GM18526 (cell line): ENCODE measurements around the gene S100A3.

Source experiments
- POLR2A ChIP-seq: IDR thresholded peaks from 3 replicates; pipeline ENCODE4 v1.6.1; 2011; ENCODE audit not compliant: insufficient read length; ENCODE audit errors: extremely low read depth

Gene S100A3

DNA sequence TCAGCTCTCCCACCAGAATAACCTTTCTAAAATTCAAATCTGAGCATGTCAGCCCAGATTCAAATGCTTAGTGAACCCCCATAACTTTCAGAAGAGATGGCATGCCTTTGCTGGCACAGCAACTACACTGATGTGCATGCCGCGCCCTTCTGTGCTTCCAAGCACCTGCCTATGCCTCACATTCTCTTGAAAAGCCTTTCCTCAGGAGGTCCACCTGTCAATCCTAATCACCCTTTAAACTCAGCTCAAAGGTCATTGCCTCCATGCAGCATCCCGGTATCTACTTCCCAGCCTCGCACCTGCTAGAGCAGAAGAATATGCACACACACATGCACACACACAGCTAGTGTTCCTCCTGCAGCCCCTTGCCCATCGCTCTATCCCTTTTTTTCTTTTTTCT lies 21.8 kb upstream of the S100A3 start:
- no peak for TF ChIP-seq POLR2A

DNA sequence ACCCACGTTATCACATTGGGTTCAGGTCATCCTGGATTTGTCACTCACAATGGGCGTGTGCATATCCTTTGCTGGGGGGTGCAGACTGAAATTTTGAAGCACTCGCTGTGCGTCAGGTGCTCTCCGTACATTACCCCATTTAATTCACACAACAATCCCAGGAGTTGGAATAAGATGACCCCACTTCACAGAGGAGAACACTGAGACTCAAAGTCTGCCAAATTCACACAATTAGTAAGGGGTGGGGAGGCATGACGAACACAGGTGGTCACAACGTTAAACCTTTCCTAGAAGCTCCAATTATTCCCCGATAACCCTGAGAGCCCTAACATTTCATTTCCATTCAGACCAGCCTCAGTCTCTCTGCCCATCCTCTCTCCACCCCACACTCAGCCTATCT lies 20.4 kb upstream of the S100A3 start:
- TF ChIP-seq POLR2A, result no peak

GRCh38 chr1:153568367-153569099 lies 19.5 kb upstream of the S100A3 start:
- no peak for TF ChIP-seq POLR2A

- no peak for TF ChIP-seq POLR2A
Measured at GRCh38 chr1:153567621-153568366, 18.7 kb upstream of the S100A3 start.

DNA sequence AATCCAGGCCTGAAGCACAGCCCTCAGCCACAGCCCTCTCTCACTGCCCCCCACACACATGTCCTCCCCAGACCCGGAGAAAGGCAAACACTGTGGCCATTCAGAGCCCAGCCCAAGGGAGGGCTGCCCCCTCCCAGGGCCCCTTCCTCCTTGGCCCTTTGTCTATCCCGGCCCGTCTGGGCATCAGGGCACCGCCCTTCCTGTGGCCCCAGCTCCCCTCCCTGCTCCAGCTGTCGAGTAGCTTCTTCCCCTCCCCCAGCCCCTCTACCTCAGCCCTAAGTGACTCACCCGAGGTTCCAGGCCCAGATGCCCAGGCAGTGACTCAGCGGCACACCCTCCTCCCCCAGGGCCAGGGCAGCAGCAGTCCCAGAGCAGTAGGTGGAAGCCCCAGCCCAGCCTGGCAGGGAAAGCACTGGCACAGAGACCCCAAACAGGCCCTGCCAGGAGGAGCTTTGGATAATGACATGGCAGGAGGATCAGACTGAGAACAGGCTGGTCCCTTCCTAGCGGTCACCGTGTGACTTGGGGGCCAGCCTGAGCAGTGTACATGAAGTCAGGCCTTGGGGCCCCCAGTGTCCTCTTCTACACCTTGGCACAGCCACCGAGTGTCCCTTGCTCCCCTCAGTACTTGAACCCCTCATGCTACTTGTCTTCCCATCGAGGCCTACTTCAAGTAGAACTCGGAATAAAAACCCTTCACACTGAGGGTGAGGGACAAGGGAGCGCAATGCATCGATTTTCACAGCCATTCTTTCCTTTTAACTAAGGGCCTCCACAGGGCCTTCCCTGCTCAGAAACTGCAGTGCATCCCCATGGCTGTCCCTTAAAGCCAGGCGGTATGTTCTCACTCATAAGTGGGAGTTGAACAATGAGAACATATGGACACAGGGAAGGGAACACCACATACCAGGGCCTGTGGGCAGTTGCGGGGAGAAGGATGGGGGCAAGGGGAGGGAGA lies 17.6 kb upstream of the S100A3 start:
- no peak for TF ChIP-seq POLR2A

DNA sequence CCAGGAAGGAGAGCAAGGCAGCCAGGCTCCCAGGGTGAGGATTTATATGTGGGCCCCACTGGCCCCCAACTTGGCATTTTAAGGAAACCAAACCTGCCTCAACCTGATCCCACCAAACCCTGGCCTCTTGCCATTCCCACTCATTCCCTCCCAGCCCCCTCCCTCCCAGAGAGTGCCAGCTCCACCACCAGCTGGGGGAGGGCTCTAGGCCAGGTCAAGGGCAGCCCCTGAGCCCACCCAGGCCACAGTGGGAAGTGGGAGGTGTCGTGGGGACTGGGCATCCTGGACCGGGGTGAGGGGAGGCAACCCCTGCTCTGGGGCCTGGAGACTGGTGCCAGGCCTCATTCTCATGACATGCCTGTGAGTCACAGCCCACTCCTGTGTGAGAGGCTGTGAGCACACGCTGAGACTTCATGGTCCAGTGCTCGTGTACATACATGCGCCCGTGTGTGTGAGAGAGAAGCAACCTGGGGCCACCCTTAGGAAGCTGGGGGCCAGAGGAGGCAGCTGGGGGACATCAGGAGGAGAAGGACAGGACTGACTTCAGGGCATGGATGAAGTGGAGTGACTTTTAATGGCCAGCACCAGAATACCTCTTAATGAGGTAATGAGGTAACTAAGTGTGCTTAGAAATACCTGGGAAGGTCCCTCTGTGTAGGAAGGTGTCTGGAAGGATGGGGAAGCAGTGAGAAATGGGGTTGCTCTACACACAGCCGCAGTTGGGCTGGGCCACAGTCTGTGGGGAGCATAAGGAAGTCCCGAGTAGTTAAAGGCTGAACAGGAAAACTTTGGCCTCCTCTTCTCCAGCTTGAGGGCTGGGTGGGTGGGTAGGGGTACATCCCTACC lies 16.7 kb upstream of the S100A3 start, which contains the start of gene S100A2:
Gene S100A2, minus strand, starts transcription at position 316 of the 846 bp plus-strand sequence. CDS start 1,967 bp downstream, outside the sequence.
- no peak for TF ChIP-seq POLR2A

DNA sequence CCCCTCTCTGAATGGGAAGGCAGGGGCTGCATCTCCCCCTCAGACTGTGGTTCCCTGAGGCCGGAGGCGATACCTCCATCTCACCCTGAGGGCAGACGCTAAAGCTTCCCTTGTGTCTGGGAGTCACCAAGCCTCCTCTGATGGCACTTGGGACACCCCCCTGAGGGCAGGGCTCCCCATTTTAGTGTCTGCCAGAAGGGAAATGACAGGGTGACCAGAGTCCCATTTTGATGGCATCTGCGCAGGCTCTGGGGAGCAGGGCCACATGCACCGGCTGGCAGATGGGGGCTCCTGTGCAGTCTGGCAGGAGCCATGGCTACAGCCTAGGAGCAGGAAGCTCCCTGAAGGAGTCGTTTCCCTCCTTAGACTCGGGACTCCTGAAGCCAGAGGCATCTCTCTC lies 14.9 kb upstream of the S100A3 start:
- no peak for TF ChIP-seq POLR2A

DNA sequence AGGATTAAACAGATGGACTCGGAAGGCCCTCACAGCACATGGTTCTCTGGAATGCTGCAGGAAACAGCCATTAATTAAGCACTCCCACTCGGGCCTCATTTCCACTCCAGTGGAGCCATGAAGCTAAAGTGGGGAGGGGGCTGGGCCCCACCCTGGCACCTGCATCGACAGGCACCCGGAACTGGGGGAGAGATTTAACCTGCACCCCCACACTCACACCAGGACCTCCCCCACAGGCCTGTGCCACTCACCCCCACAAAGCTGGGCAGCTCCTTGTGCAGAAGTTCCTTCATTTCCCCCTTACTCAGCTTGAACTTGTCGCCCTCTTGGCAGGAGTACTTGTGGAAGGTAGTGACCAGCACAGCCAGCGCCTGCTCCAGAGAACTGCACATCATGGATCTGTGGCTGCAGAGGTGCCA lies 14.4 kb upstream of the S100A3 start:
- no peak for TF ChIP-seq POLR2A

- TF ChIP-seq POLR2A, result no peak
Measured at GRCh38 chr1:153561466-153561985, 12.5 kb upstream of the S100A3 start.

- TF ChIP-seq POLR2A, result no peak
Measured at GRCh38 chr1:153560771-153561465, 11.9 kb upstream of the S100A3 start.

DNA sequence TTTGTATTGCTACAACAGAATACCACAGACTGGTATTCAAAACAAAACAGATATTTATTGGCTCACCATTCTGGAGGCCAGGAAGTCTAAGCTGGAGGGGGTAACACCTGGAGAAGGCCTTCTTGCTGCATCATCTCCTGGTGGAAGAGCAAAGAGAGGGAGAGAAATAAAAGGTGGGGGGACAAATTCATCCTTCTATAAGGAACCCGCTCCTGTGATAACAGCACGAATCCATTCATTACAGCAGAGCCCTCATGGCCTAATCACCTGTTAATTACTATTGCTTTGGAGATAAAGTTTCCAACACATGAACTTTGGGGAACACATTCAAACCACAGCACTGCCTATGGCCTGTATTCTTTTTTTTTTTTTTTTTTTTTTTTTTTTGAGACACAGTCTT lies 11.2 kb upstream of the S100A3 start:
- TF ChIP-seq POLR2A, result no peak

GRCh38 chr1:153557877-153558276 lies 8.8 kb upstream of the S100A3 start:
- no peak for TF ChIP-seq POLR2A

DNA sequence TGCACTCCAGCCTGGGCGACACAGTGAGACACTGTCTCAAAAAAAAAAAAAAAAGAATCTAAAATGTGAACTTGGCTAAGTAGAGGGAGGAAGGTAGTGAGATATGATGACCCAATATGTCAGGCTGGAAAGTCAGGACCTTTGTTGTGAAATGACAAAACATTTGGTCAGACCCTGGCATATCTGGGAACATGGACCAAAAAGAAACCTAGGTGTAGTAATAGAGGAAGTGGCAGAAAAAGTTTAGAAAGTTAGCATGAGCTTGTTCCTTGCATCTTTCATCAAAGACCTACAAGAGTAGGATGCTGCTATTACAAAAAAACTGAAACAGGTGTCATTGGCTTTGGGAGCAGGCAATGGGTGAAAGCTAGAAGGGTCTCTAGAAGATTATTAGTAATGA lies 7.3 kb upstream of the S100A3 start:
- TF ChIP-seq POLR2A, result no peak

DNA sequence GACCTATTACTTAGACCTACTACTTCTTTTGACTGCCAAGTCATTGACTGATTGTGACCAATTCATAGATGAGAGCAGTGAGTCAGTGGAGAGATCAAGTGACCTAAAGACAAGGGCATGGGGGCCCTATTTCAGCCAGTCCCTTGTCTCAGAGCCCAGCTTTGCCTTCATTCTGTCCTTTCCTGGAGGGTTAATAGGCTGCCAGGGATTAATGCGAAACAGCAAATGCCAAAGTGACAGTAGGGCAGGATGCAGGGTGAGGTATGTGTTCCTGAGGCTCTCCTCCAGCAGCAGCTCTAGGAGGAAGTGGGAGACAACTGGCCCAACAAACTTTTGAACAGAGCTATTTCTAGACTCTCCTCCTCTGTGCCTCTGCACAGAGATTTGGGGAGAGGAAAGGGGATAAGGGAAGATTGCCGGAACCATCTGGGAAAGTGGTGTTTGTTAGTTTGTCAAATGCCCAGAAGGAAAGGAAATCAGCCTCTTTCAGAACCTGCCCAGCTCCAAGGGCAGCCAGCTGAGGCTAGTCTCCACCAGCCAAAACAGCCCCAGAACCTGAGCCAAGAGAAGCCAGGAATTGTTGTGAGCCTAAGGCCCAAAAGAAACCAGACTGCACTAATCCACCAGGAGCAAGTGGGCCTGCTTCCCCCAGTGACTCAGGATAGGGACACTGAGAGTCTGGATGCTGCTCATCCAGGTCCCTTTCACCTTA lies 4.9 kb upstream of the S100A3 start:
- TF ChIP-seq POLR2A, result no peak
